Measurements from ENCODE around the gene SLC39A12. TPM values are rescaled to one million over a fixed set of nuclear protein-coding genes. Genes with fewer than 3 reads are reported as not detected.

The SLC39A12 gene
- total RNA-seq, 6 donors from 2014 or later = 0.17 to 2.1 (median 1.1) TPM; not detected in 2

GRCh38 chr10:18068401-18068800 is 116.7 kb downstream of the SLC39A12 start:
- no peaks in the 10 kb centered on the region for H3K36me3 ChIP-seq
- no peak overlapping the region for H3K4me3 ChIP-seq
- H3K4me1 ChIP-seq = no peaks in the 10 kb centered on the region
- no peak overlapping the region for H3K27ac ChIP-seq
- H3K27me3 ChIP-seq = no peaks in the 10 kb centered on the region
- WGBS, 2 donors = 87 to 90% methylated on average over 4 of the region's 4 CpGs
- no peak for TF ChIP-seq POLR2A (IDR thresholded peaks at IDR 0.05)
- no peak for TF ChIP-seq POLR2AphosphoS5 (IDR thresholded peaks at IDR 0.05)
- TF ChIP-seq CTCF (IDR thresholded peaks at IDR 0.05) = no peak
- TF ChIP-seq EP300 (IDR thresholded peaks at IDR 0.05) = no peak
- DNase-seq (no peak), ATAC-seq (ENCODE audit: low FRiP score in 2 of 2) (no peak)
- H3K9me3 ChIP-seq = no peaks in the 10 kb centered on the region

GRCh38 chr10:18071591-18071990 is 119.9 kb downstream of the SLC39A12 start:
- Histone ChIP-seq H3K27me3 (no peaks in the 10 kb centered on the region), H3K27ac (no peak overlapping the region), H3K4me1 (no peaks in the 10 kb centered on the region), H3K36me3 (no peaks in the 10 kb centered on the region), H3K9me3 (no peaks in the 10 kb centered on the region), H3K4me3 (no peak overlapping the region)
- ATAC-seq (ENCODE audit: low FRiP score in 2 of 2) (no peak), DNase-seq (no peak)
- WGBS, 2 donors = 74 to 76% methylated on average over 2 of the region's 2 CpGs
- TF ChIP-seq CTCF (IDR thresholded peaks at IDR 0.05) = no peak
- TF ChIP-seq POLR2A (IDR thresholded peaks at IDR 0.05) = no peak
- TF ChIP-seq EP300 (IDR thresholded peaks at IDR 0.05) = no peak
- no peak for TF ChIP-seq POLR2AphosphoS5 (IDR thresholded peaks at IDR 0.05)

- no peaks in the 10 kb centered on the region for H3K27me3 ChIP-seq
- TF ChIP-seq EP300 (IDR thresholded peaks at IDR 0.05) (no peak), POLR2A (IDR thresholded peaks at IDR 0.05) (no peak), CTCF (IDR thresholded peaks at IDR 0.05) (no peak), POLR2AphosphoS5 (IDR thresholded peaks at IDR 0.05) (no peak)
- H3K4me3 ChIP-seq = no peak overlapping the region
- no peaks in the 10 kb centered on the region for H3K9me3 ChIP-seq
- no peaks in the 10 kb centered on the region for H3K4me1 ChIP-seq
- H3K27ac ChIP-seq = no peak overlapping the region
- DNase-seq = no peak
- 77 to 87% methylated on average over 3 of the region's 3 CpGs for WGBS, 2 donors
- no peak for ATAC-seq (ENCODE audit: low FRiP score in 2 of 2)
- H3K36me3 ChIP-seq = no peaks in the 10 kb centered on the region
These were observed 121.6 kb downstream of the SLC39A12 start for GRCh38 chr10:18073314-18073713.

GRCh38 chr10:18075881-18076280 is 124.2 kb downstream of the SLC39A12 start:
- Histone ChIP-seq H3K27ac (no peak overlapping the region), H3K4me3 (no peak overlapping the region), H3K9me3 (no peaks in the 10 kb centered on the region), H3K27me3 (no peaks in the 10 kb centered on the region), H3K36me3 (no peaks in the 10 kb centered on the region), H3K4me1 (no peaks in the 10 kb centered on the region)
- 71 to 73% methylated on average over 3 of the region's 3 CpGs for WGBS, 2 donors
- TF ChIP-seq CTCF (IDR thresholded peaks at IDR 0.05) (no peak), POLR2AphosphoS5 (IDR thresholded peaks at IDR 0.05) (no peak), POLR2A (IDR thresholded peaks at IDR 0.05) (no peak), EP300 (IDR thresholded peaks at IDR 0.05) (no peak)
- ATAC-seq (ENCODE audit: low FRiP score in 2 of 2) (no peak), DNase-seq (no peak)

- no peaks in the 10 kb centered on the region for H3K36me3 ChIP-seq
- no peak for TF ChIP-seq POLR2AphosphoS5 (IDR thresholded peaks at IDR 0.05)
- TF ChIP-seq POLR2A (IDR thresholded peaks at IDR 0.05) = no peak
- TF ChIP-seq EP300 (IDR thresholded peaks at IDR 0.05) = no peak
- TF ChIP-seq CTCF (IDR thresholded peaks at IDR 0.05) = no peak
- H3K27ac ChIP-seq = no peak overlapping the region
- H3K27me3 ChIP-seq = no peaks in the 10 kb centered on the region
- no peaks in the 10 kb centered on the region for H3K4me1 ChIP-seq
- 70 to 77% methylated on average over 1 of the region's 1 CpG for WGBS, 2 donors
- DNase-seq (no peak), ATAC-seq (ENCODE audit: low FRiP score in 2 of 2) (no peak)
- no peaks in the 10 kb centered on the region for H3K9me3 ChIP-seq
- no peak overlapping the region for H3K4me3 ChIP-seq
These were observed 128.1 kb downstream of the SLC39A12 start for GRCh38 chr10:18079665-18080295.

Measured in upper lobe of left lung (tissue), 6 donors.